H54 (cell line): Measurements from ENCODE around the gene COPRS.
"Not testable (repeated sequence)": the region's sequence is repeated elsewhere in the genome, so short reads cannot be mapped to it uniquely, and the experiment has no call there.

Experiments used
- DNase-seq: peaks from one replicate; pipeline ENCODE4 v3.0.0; 2011; ENCODE audit warnings: low spot score, mixed read lengths; ENCODE audit not compliant: insufficient read length
- FAIRE-seq: peaks from 3 replicates; lab custom pipeline; 2011; peaks lifted over from hg19 to GRCh38; lab: Jason Lieb, UNC
- POLR2A ChIP-seq: IDR thresholded peaks from 2 replicates; pipeline ENCODE4 v1.6.1; 2011; ENCODE audit warnings: low read depth, mild to moderate bottlenecking, low read length

Gene COPRS

GRCh38 chr17:31832746-31833145, 26.3 kb downstream of the COPRS start:
- no peak for TF ChIP-seq POLR2A
- DNase-seq (no peak), FAIRE-seq (no peak)

- FAIRE-seq (no peak), DNase-seq (no peak)
These were observed 27.8 kb downstream of the COPRS start for GRCh38 chr17:31830971-31831858.

GRCh38 chr17:31829649-31830048, 29.4 kb downstream of the COPRS start:
- DNase-seq (no peak), FAIRE-seq (no peak)

More at GRCh38 chr17:31830971-31831858, 27.8 kb downstream of the COPRS start:
- no peak for TF ChIP-seq POLR2A

DNA sequence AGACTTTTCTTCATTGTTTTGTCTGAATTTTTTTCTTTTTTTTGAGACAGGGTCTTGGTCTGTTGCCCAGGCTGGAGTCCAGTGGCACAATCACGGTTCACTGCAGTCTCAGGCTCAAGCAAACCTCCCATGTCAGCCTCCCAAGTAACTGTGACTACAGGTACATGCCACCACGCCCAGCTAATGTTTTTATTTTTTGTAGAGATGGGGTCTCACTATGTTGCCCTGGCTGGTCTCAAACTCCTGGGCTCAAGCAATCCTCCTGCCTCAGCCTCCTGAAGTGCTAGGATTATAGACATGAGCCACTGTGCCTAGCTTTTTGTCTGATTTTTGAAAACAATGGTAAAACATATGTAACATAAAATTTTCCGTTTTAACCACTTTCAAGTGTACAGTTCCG, 30.1 kb downstream of the COPRS start:
- FAIRE-seq, DNase-seq: not testable (repeated sequence)

More at GRCh38 chr17:31829649-31830048, 29.4 kb downstream of the COPRS start:
- no peak for TF ChIP-seq POLR2A

- FAIRE-seq (no peak), DNase-seq (no peak)
- TF ChIP-seq POLR2A: no peak
These were observed 32.9 kb downstream of the COPRS start for GRCh38 chr17:31825961-31826691.

GRCh38 chr17:31824766-31825360, 34.2 kb downstream of the COPRS start:
- no peak for TF ChIP-seq POLR2A

DNA sequence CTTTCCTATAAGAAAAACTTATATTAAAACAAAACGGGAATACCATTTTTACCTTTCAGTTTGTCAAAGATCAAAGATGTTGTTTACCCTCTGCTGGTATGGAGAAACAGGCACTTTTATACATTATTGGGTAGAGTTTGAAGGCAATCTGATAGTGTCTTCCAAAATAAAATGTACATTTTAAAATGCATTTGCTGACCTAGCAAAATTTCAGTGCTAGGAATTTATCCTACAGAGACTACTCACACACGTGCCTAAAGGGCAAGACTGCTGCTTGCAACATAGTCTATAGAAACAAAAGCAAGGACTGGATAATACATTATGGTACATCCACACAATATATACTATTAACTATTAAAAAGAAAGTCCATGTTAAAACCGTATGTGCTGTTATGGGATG, 36.0 kb downstream of the COPRS start:
- TF ChIP-seq POLR2A: no peak
- DNase-seq (no peak), FAIRE-seq (no peak)

More at GRCh38 chr17:31824766-31825360, 34.2 kb downstream of the COPRS start:
- DNase-seq: no peak
- FAIRE-seq: no peak

- no peak for TF ChIP-seq POLR2A
- FAIRE-seq (no peak), DNase-seq (no peak)
These were observed 38.2 kb downstream of the COPRS start for GRCh38 chr17:31820691-31821435.

DNA sequence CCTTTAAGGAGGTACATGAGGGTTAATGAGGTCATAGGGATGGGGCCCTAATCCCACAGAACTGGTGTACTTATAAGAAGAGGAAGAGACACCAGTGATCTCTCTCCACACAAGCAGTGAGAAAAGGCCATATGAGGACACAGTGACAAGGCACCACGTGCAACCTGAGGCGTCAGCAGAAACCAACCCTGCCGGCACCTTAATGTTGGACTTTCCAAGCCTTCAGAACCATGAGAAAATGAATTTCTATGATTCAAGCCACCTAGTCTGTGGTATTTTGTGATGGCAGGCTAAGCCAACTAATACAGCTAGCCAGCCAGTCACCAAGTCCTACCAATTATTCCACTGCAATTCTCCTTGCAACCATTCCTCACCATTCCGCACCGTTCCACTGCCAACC, 39.5 kb downstream of the COPRS start:
- DNase-seq (no peak), FAIRE-seq (no peak)
- no peak for TF ChIP-seq POLR2A

GRCh38 chr17:31818863-31819262, 40.2 kb downstream of the COPRS start:
- not testable (repeated sequence) for FAIRE-seq, DNase-seq

- FAIRE-seq: no peak
- DNase-seq: no peak
- TF ChIP-seq POLR2A: no peak
These were observed 43.8 kb downstream of the COPRS start for GRCh38 chr17:31815212-31815730.

DNA sequence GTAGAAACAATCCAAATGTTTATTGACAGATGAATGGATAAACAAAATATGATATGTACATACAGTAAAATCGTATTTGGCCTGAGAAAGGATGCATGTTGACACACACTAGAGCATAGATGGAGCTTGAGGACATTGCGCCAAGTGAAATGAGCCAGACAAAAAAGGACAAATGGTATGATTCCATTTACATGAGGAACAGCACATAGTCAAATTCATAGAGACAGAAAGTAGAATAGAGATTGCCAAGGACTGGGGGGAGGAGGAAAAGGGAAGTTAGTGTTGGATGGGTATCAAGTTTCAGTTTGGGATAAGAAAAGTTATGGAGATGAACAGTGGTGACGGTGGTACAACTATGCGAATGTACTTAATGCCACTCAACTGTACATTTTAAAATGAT, 47.9 kb downstream of the COPRS start:
- no peak for FAIRE-seq
- TF ChIP-seq POLR2A: no peak
- DNase-seq: no peak

GRCh38 chr17:31809876-31810275, 49.2 kb downstream of the COPRS start:
- not testable (repeated sequence) for FAIRE-seq, DNase-seq
